Nephron progenitor cell (in vitro differentiated cells): ENCODE results near the gene SEC31B.

Experiments used
- DNase-seq: peaks from one replicate; pipeline ENCODE4 v3.0.0; 2021
- H3K27ac Mint-ChIP-seq: 2 replicates; pipeline ENCODE4 v1.8.0; 2021; ENCODE audit warnings: mild to moderate bottlenecking, moderate library complexity, mixed read lengths
- H3K27me3 Mint-ChIP-seq: 2 replicates; pipeline ENCODE4 v1.8.0; 2021; ENCODE audit warnings: mild to moderate bottlenecking, low read depth, mixed read lengths; ENCODE audit not compliant: poor library complexity
- H3K36me3 Mint-ChIP-seq: 2 replicates; pipeline ENCODE4 v1.8.0; 2021; ENCODE audit warnings: low read depth, mixed read lengths
- H3K4me1 Mint-ChIP-seq: 2 replicates; pipeline ENCODE4 v1.8.0; 2021; ENCODE audit warnings: mixed read lengths
- H3K4me3 Mint-ChIP-seq: 2 replicates; pipeline ENCODE4 v1.8.0; 2021; ENCODE audit warnings: mild to moderate bottlenecking, moderate library complexity, mixed read lengths
- H3K9me3 Mint-ChIP-seq: 2 replicates; pipeline ENCODE4 v1.8.0; 2021; ENCODE audit warnings: mild to moderate bottlenecking, moderate library complexity, mixed read lengths
- TF ChIP-seq, protein P1 (sequence below): fragments of 200-600 bp; sonication (generic); IDR thresholded peaks from 2 replicates; pipeline ENCODE4 v1.5.0; 2021; ENCODE audit warnings: antibody characterized with exemption

Gene SEC31B

DNA sequence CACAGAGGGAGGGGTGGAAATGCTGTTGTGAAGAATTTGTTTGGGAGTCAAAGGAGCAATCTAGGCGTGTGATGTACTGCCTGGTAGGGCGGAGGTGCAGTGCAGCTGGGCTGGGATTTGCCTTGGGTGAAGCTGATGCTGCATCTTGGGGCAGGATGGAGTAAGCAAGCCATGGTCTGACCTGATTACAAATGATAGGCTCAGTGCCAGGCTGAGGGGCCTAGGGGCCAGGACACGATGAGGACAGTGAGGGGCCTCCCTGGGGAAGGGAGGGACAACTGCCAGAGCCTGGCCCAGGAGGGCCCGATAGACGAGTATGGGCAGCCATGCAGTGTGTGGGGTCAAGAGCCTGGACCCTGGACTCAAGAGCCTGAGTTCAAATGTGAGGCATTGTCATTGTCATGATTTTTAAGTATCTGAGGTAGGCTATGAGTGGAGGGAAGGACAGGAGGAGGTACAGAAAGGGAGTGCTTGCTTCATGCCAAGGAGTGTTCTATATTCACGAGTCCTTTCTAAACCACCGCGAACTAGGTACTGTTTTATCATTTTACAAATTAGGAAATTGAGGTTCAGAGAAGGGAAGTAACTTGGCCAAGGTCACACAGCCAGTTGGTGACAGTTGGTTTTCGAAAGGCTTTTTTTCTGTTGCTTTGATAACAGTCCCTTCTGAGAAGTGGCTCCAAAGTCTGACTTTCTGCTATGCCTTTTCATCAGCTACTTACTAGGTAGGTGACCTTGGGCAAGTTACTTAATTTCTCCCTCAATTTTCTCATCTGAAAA, 45.7 kb upstream of the SEC31B start:
- TF ChIP-seq, protein P1, sequence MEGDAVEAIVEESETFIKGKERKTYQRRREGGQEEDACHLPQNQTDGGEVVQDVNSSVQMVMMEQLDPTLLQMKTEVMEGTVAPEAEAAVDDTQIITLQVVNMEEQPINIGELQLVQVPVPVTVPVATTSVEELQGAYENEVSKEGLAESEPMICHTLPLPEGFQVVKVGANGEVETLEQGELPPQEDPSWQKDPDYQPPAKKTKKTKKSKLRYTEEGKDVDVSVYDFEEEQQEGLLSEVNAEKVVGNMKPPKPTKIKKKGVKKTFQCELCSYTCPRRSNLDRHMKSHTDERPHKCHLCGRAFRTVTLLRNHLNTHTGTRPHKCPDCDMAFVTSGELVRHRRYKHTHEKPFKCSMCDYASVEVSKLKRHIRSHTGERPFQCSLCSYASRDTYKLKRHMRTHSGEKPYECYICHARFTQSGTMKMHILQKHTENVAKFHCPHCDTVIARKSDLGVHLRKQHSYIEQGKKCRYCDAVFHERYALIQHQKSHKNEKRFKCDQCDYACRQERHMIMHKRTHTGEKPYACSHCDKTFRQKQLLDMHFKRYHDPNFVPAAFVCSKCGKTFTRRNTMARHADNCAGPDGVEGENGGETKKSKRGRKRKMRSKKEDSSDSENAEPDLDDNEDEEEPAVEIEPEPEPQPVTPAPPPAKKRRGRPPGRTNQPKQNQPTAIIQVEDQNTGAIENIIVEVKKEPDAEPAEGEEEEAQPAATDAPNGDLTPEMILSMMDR = no peak
- no peaks in the 10 kb centered on the region for H3K9me3 Mint-ChIP-seq
- H3K4me3 Mint-ChIP-seq = peak overlapping the region; percentile 64
- no peak overlapping the region for H3K27ac Mint-ChIP-seq
- H3K36me3 Mint-ChIP-seq = no peaks in the 10 kb centered on the region
- peaks cover 20% of the 10 kb centered on the region for H3K27me3 Mint-ChIP-seq
- DNase-seq = no peak
- H3K4me1 Mint-ChIP-seq = peaks cover 16% of the 10 kb centered on the region

DNA sequence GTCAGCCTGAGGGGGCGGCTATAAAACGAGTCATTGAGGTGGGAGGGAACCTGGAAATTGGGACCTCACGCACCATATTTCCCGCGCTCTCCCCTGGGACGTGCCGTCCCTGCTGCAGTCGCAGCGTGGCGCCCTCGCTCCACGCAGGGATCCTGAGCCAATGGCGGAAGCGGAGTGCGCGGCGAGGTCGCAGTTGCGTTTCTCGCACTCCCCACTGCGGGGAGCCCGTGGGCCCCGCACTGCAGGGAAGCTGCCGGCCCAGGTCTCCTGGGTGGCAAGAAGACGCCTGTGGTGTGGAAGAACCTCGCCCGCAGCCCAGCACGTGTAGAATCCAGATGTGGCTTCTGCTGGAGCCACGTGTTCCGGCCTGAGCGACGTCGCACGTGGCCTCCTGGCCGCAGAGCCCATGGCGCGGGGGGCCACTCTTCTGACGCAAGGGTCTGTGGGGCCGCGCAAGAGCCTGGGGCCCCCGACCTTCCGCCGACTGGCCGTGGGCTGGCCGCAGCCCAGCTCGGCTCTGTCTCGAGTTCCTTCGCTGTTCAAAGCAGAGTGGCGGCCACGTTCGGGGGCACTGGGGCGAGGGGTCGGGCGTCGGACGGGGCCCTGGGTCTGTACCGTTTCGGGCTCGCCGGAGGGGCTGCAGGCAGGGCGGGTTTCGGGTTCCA, 42.5 kb upstream of the SEC31B start:
- H3K36me3 Mint-ChIP-seq = peaks cover 5% of the 10 kb centered on the region
- no peak overlapping the region for H3K27ac Mint-ChIP-seq
- TF ChIP-seq, protein P1 = peak; percentile 100
- H3K4me1 Mint-ChIP-seq = peaks cover 17% of the 10 kb centered on the region
- DNase-seq = peak; percentile 88
- H3K4me3 Mint-ChIP-seq = no peak overlapping the region
- H3K9me3 Mint-ChIP-seq = no peaks in the 10 kb centered on the region
- peaks cover 17% of the 10 kb centered on the region for H3K27me3 Mint-ChIP-seq

DNA sequence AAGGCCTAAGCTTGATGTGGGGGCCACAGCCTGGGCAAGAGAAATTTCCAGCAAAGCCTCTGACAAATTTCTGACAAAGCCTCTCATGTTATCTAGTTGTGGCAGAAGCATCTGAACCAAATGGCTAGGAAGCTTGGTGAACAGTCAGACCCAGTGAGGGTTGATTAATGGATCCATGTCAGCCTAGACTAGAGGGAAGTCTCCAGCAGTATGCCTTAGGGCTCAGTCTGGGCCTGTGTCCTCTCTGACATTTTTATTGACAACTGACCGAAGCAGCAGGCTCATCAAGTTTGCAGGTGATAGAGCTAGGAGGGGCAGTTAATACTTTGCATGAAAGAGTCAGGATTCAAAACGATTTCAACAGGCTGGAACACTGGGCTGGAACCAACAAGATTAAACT, 41.3 kb upstream of the SEC31B start:
- TF ChIP-seq, protein P1 = no peak
- H3K4me1 Mint-ChIP-seq = peaks cover 17% of the 10 kb centered on the region
- H3K36me3 Mint-ChIP-seq = peaks cover 9% of the 10 kb centered on the region
- peaks cover 10% of the 10 kb centered on the region for H3K27me3 Mint-ChIP-seq
- no peak overlapping the region for H3K27ac Mint-ChIP-seq
- H3K9me3 Mint-ChIP-seq = no peaks in the 10 kb centered on the region
- no peak overlapping the region for H3K4me3 Mint-ChIP-seq
- no peak for DNase-seq

DNA sequence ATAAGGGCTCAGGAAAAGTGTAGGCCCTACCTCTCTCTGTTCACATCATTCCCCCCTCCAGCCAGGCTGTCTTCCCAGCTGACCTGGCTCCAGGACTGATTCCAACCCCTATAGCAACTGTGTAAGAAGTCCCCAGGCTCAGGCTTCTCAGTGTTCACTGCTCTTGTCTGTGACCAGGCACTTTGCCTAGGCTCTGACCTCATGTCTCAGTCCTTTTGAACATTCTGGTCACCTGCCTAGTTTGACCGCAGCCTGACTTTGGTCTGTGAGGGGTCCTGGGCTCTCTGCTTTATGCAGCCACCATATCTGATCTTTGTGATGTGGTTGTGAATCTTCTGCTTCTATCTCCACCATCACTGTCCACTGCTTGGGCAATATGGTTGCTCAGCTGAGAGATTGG, 40.6 kb upstream of the SEC31B start:
- no peak for DNase-seq
- Mint-ChIP-seq H3K9me3 (no peaks in the 10 kb centered on the region), H3K4me1 (peaks cover 17% of the 10 kb centered on the region), H3K36me3 (peaks cover 14% of the 10 kb centered on the region), H3K27ac (no peak overlapping the region), H3K4me3 (no peak overlapping the region), H3K27me3 (peaks cover 10% of the 10 kb centered on the region)
- TF ChIP-seq, protein P1 = no peak

DNA sequence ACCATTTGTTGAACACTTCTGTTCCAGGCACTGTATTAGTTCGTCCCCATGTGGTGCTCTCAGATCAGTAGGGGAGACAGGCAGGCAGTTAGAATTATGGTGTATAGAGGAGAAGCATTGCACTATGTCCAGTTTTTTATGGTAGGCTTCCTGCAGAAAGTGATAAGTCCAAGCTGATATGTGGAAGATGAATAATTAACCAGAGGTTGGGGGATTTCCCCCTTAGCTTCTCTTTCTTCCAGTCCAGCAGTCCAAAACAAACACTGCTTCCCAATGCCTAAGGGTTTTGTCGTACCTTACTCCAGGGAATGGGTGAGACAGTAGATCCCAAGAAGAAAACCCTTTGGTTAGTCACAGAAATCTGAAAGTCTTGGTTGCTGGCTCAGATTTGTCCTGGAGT, 35.2 kb upstream of the SEC31B start:
- H3K27ac Mint-ChIP-seq = no peak overlapping the region
- H3K27me3 Mint-ChIP-seq = no peaks in the 10 kb centered on the region
- TF ChIP-seq, protein P1 = no peak
- no peak overlapping the region for H3K4me3 Mint-ChIP-seq
- H3K4me1 Mint-ChIP-seq = no peaks in the 10 kb centered on the region
- H3K9me3 Mint-ChIP-seq = no peaks in the 10 kb centered on the region
- DNase-seq = no peak
- peaks cover 25% of the 10 kb centered on the region for H3K36me3 Mint-ChIP-seq
